ENCODE measurements around the gene NLN. TPM values are rescaled to one million over a fixed set of nuclear protein-coding genes. Genes with fewer than 3 reads are reported as not detected.

The NLN gene
- 13.6 and 19.3 TPM in 2 replicates for total RNA-seq

GRCh38 chr5:65721720-65722574, at the start of gene NLN, which contains the start of gene SGTB:
Gene NLN, plus strand, starts transcription at chr5:65722205. Its CDS starts 169 bp downstream, at chr5:65722374.
Gene SGTB, minus strand, starts transcription at chr5:65722109. Its CDS starts 1,302 bp downstream, at chr5:65720807.

Other genes starting within 250 kb of the NLN start
- 4.0 and 12.7 TPM in 2 replicates for gene ADAMTS6, start 240.3 kb upstream of the NLN start, total RNA-seq
- gene CENPK, start 159.0 kb upstream of the NLN start, total RNA-seq: 1.3 and 8.3 TPM in 2 replicates
- 14.7 and 35.7 TPM in 2 replicates for gene PPWD1, start 158.9 kb upstream of the NLN start, total RNA-seq
- 7.7 and 11.1 TPM in 2 replicates for gene TRIM23, start 97.9 kb upstream of the NLN start, total RNA-seq
- gene SHLD3, start 97.2 kb upstream of the NLN start, total RNA-seq: 0.34 and 2.6 TPM in 2 replicates
- 9.4 and 10.5 TPM in 2 replicates for gene TRAPPC13, start 97.2 kb upstream of the NLN start, total RNA-seq
- 6.2 and 9.5 TPM in 2 replicates for gene SGTB, start 96 bp upstream of the NLN start, total RNA-seq
- 32.7 and 34.3 TPM in 2 replicates for gene ERBIN, start 204.4 kb downstream of the NLN start, total RNA-seq